NCI-H748 (cell line): ENCODE results near the gene NUDT22.

Experiments
- DNase-seq: peaks from one replicate; lab custom pipeline; 2025; ENCODE audit not compliant: unreplicated experiment; lab: John Stamatoyannopoulos, UW

NUDT22 gene

GRCh38 chr11:64253481-64253880 lies 27.4 kb downstream of the NUDT22 start:
- no peak for DNase-seq

- no peak for DNase-seq
Observed at GRCh38 chr11:64254326-64254725, 28.3 kb downstream of the NUDT22 start.

- DNase-seq = no peak
Observed at GRCh38 chr11:64255135-64256128, 29.4 kb downstream of the NUDT22 start.

- DNase-seq = no peak
Observed at GRCh38 chr11:64256300-64256699, 30.2 kb downstream of the NUDT22 start.

GRCh38 chr11:64258356-64258755 lies 32.3 kb downstream of the NUDT22 start:
- DNase-seq = no peak

- DNase-seq = no peak
Observed at GRCh38 chr11:64258946-64259532, 33.0 kb downstream of the NUDT22 start.

GRCh38 chr11:64259533-64260067 lies 33.5 kb downstream of the NUDT22 start:
- no peak for DNase-seq

- no peak for DNase-seq
Observed at GRCh38 chr11:64260147-64260708, 34.2 kb downstream of the NUDT22 start.

GRCh38 chr11:64261556-64262080 lies 35.5 kb downstream of the NUDT22 start:
- no peak for DNase-seq

GRCh38 chr11:64262271-64263002 lies 36.4 kb downstream of the NUDT22 start:
- DNase-seq = no peak

- no peak for DNase-seq
Observed at GRCh38 chr11:64263021-64263946, 37.2 kb downstream of the NUDT22 start.

- no peak for DNase-seq
Observed at GRCh38 chr11:64263947-64264317, 37.9 kb downstream of the NUDT22 start.

- DNase-seq = no peak
Observed at GRCh38 chr11:64264371-64264852, 38.3 kb downstream of the NUDT22 start.

- no peak for DNase-seq
Observed at GRCh38 chr11:64265176-64266160, 39.4 kb downstream of the NUDT22 start.

- DNase-seq = no peak
Observed at GRCh38 chr11:64266339-64266738, 40.3 kb downstream of the NUDT22 start.

GRCh38 chr11:64267207-64267945 lies 41.3 kb downstream of the NUDT22 start:
- no peak for DNase-seq

- DNase-seq = peak; percentile 39
Observed at GRCh38 chr11:64268025-64268892, 42.2 kb downstream of the NUDT22 start.
